ENCODE measurements around the gene CACNA1H. TPM values are rescaled to one million over a fixed set of nuclear protein-coding genes. Genes with fewer than 3 reads are reported as not detected.
A peak's percentile ranks its signal among the peaks of the same experiment; 100 is the strongest.
"Not testable (repeated sequence)": the region's sequence is repeated elsewhere in the genome, so short reads cannot be mapped to it uniquely, and the experiment has no call there.

The CACNA1H gene
- total RNA-seq, 2 donors from 2014 or later, result 0.48 to 0.79 TPM

DNA sequence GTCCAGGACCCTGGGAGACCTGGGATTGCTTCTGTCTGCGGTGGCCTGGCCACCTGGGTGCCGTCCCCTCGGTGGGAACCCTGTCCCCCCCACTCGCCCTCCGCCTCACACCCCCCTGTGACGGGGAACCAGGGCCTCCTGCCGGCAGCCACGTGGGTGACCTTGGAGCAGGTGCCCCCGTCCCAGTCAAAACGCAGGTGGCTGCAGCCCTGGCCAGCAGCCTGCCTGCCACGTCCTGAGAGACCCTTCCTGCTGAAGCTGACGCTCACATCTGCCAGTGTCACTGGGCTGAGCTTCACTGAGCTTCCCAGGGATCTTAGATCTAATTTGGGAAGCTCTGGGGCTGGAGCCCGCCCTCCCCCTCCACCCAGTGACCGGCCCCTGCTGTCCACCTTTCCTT is 73.8 kb downstream of the CACNA1H start:
- H3K4me1 Mint-ChIP-seq (ENCODE audit: low read depth); DNase-seq; H3K9me3 Mint-ChIP-seq; H3K27ac Mint-ChIP-seq; H3K4me3 Mint-ChIP-seq; H3K27me3 Mint-ChIP-seq (ENCODE audit: low read depth); H3K36me3 Mint-ChIP-seq (ENCODE audit: insufficient read depth in 2 of 2); ATAC-seq (replicated peaks in 1 of 2): not testable (repeated sequence)

GRCh38 chr16:1228227-1228626 is 75.3 kb downstream of the CACNA1H start:
- not testable (repeated sequence) for H3K27ac Mint-ChIP-seq; DNase-seq; ATAC-seq (replicated peaks in 1 of 2); H3K27me3 Mint-ChIP-seq (ENCODE audit: low read depth); H3K4me1 Mint-ChIP-seq (ENCODE audit: low read depth); H3K4me3 Mint-ChIP-seq; H3K9me3 Mint-ChIP-seq; H3K36me3 Mint-ChIP-seq (ENCODE audit: insufficient read depth in 2 of 2)

- H3K27me3 Mint-ChIP-seq (ENCODE audit: low read depth); H3K36me3 Mint-ChIP-seq (ENCODE audit: insufficient read depth in 2 of 2); DNase-seq; H3K9me3 Mint-ChIP-seq; H3K27ac Mint-ChIP-seq; H3K4me1 Mint-ChIP-seq (ENCODE audit: low read depth); ATAC-seq (replicated peaks in 1 of 2); H3K4me3 Mint-ChIP-seq: not testable (repeated sequence)
Measured at GRCh38 chr16:1229476-1229875, 76.6 kb downstream of the CACNA1H start.

DNA sequence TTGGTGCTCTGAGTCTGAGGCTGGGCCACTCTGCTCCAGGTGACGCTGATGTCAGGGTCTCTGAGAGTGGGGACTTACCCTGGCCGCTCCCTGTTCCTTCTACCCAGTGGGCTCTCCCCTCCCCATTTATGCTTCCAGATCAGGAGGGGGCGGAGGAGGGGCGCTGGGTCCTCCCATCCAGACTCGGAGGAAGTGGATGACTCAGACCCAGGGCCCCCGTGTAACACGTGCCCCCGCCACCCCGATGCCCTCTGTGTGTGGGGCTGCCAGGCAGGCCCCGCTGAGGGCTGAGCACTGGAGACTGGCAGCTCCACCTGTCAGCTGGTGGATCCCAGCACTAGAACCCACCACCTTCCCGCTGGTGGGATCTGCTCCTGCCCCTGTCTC is 77.2 kb downstream of the CACNA1H start, which contains the start of gene TPSB2:
Gene TPSB2, minus strand, starts transcription at position 101 of the 387 bp plus-strand sequence. CDS start 233 bp downstream, outside the sequence.
- not testable (repeated sequence) for H3K27ac Mint-ChIP-seq; H3K9me3 Mint-ChIP-seq; DNase-seq; ATAC-seq (replicated peaks in 1 of 2); H3K36me3 Mint-ChIP-seq (ENCODE audit: insufficient read depth in 2 of 2); H3K4me1 Mint-ChIP-seq (ENCODE audit: low read depth); H3K27me3 Mint-ChIP-seq (ENCODE audit: low read depth); H3K4me3 Mint-ChIP-seq

DNA sequence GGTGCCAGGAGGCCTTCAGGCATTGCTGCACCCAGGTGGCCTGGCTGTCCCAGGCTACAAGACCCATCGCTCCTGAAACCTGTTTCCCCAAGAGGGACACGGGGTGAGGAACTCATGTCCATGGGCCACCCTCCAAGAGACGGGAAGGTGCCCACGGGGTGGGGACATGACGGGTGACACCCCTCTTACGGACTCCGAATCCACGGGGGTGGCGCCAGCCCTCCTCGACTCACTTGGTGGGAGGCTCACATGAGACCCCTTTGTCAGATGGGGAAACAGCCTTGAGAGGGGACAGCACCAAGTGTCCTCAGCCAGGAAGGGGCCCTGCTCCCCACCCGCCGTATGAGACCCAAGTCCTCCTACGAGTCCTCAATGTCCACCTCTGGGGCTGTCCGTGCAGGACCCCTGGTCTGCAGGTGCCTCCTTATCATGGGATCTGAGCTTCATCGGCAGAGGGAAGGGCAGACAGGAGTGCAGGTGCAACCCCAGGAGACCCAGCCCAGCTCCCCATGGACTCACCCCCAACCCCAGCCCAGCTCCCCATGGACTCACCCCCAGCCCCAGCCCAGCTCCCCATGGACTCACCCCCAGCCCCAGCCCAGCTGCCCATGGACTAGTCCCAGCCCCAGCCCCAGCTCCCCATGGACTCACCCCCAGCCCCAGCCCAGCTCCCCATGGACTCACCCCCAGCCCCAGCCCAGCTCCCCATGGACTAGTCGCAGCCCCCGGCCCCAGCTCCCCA is 77.7 kb downstream of the CACNA1H start:
- not testable (repeated sequence) for H3K4me1 Mint-ChIP-seq (ENCODE audit: low read depth); ATAC-seq (replicated peaks in 1 of 2); H3K9me3 Mint-ChIP-seq; H3K27me3 Mint-ChIP-seq (ENCODE audit: low read depth); H3K27ac Mint-ChIP-seq; H3K36me3 Mint-ChIP-seq (ENCODE audit: insufficient read depth in 2 of 2); DNase-seq; H3K4me3 Mint-ChIP-seq

- not testable (repeated sequence) for H3K4me1 Mint-ChIP-seq (ENCODE audit: low read depth); ATAC-seq (replicated peaks in 1 of 2); DNase-seq; H3K36me3 Mint-ChIP-seq (ENCODE audit: insufficient read depth in 2 of 2); H3K27ac Mint-ChIP-seq; H3K27me3 Mint-ChIP-seq (ENCODE audit: low read depth); H3K4me3 Mint-ChIP-seq; H3K9me3 Mint-ChIP-seq
Measured at GRCh38 chr16:1231301-1231700, 78.4 kb downstream of the CACNA1H start.

- not testable (repeated sequence) for DNase-seq; H3K4me1 Mint-ChIP-seq (ENCODE audit: low read depth); H3K27me3 Mint-ChIP-seq (ENCODE audit: low read depth); H3K36me3 Mint-ChIP-seq (ENCODE audit: insufficient read depth in 2 of 2); H3K9me3 Mint-ChIP-seq; H3K27ac Mint-ChIP-seq; H3K4me3 Mint-ChIP-seq
- ATAC-seq (replicated peaks in 1 of 2), result peak; percentile 56 to 75
Measured at GRCh38 chr16:1232049-1232748, 79.3 kb downstream of the CACNA1H start.

GRCh38 chr16:1236659-1237058 is 83.8 kb downstream of the CACNA1H start:
- not testable (repeated sequence) for H3K36me3 Mint-ChIP-seq (ENCODE audit: insufficient read depth in 2 of 2); H3K9me3 Mint-ChIP-seq; H3K27me3 Mint-ChIP-seq (ENCODE audit: low read depth); DNase-seq; H3K4me3 Mint-ChIP-seq; H3K27ac Mint-ChIP-seq; H3K4me1 Mint-ChIP-seq (ENCODE audit: low read depth)
- peak; percentile 56 to 62 for ATAC-seq (replicated peaks in 1 of 2)

GRCh38 chr16:1237990-1238389 is 85.1 kb downstream of the CACNA1H start:
- no peak overlapping the region for H3K27ac Mint-ChIP-seq
- no peaks in the 10 kb centered on the region for H3K9me3 Mint-ChIP-seq
- DNase-seq (no peak), ATAC-seq (replicated peaks in 1 of 2) (no peak)
- H3K4me1 Mint-ChIP-seq (ENCODE audit: low read depth), result no peaks in the 10 kb centered on the region
- peaks cover 6% of the 10 kb centered on the region for H3K27me3 Mint-ChIP-seq (ENCODE audit: low read depth)
- no peak overlapping the region for H3K4me3 Mint-ChIP-seq
- H3K36me3 Mint-ChIP-seq (ENCODE audit: insufficient read depth in 2 of 2), result no peaks in the 10 kb centered on the region

GRCh38 chr16:1238909-1239308 is 86.0 kb downstream of the CACNA1H start:
- H3K4me1 Mint-ChIP-seq (ENCODE audit: low read depth); H3K36me3 Mint-ChIP-seq (ENCODE audit: insufficient read depth in 2 of 2): not testable (repeated sequence)

DNA sequence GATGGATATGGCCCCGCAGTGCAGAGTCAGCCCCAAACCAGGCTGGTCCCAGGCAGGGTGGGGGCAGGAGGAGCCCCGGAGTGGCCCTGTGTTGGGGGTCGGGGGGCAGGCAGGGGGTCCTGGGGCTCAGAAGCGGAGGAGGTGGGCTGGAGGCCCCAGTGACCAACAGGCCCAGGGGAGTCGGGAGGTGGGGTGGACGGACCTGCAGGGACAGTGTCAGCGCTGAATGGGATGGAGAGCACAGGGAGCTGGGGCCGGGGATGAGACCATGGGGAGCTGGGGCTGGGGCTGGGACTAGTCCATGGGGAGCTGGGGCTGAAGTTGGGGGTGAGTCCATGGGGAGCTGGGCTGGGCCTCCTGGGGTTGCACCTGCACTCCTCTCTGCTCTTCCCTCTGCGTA is 86.7 kb downstream of the CACNA1H start:
- H3K36me3 Mint-ChIP-seq (ENCODE audit: insufficient read depth in 2 of 2); H3K27me3 Mint-ChIP-seq (ENCODE audit: low read depth); DNase-seq; H3K27ac Mint-ChIP-seq; H3K9me3 Mint-ChIP-seq; H3K4me1 Mint-ChIP-seq (ENCODE audit: low read depth); H3K4me3 Mint-ChIP-seq; ATAC-seq (replicated peaks in 1 of 2): not testable (repeated sequence)

More at GRCh38 chr16:1238909-1239308, 86.0 kb downstream of the CACNA1H start:
- H3K9me3 Mint-ChIP-seq; H3K4me3 Mint-ChIP-seq; DNase-seq; H3K27me3 Mint-ChIP-seq (ENCODE audit: low read depth); H3K27ac Mint-ChIP-seq: not testable (repeated sequence)
- ATAC-seq (replicated peaks in 1 of 2), result peak in 1 of 2 donors; percentile 53

- H3K36me3 Mint-ChIP-seq (ENCODE audit: insufficient read depth in 2 of 2); H3K9me3 Mint-ChIP-seq; H3K4me1 Mint-ChIP-seq (ENCODE audit: low read depth); H3K27ac Mint-ChIP-seq; H3K4me3 Mint-ChIP-seq; H3K27me3 Mint-ChIP-seq (ENCODE audit: low read depth); DNase-seq; ATAC-seq (replicated peaks in 1 of 2): not testable (repeated sequence)
Measured at GRCh38 chr16:1240436-1240835, 87.5 kb downstream of the CACNA1H start, which contains the start of gene TPSAB1. TSS of gene TPSAB1 (plus strand) at chr16:1240705. CDS start at chr16:1240939, 234 bp downstream.

- not testable (repeated sequence) for H3K4me3 Mint-ChIP-seq; ATAC-seq (replicated peaks in 1 of 2); H3K9me3 Mint-ChIP-seq; H3K27ac Mint-ChIP-seq; H3K4me1 Mint-ChIP-seq (ENCODE audit: low read depth); H3K36me3 Mint-ChIP-seq (ENCODE audit: insufficient read depth in 2 of 2); DNase-seq
- peaks cover 16% of the 10 kb centered on the region for H3K27me3 Mint-ChIP-seq (ENCODE audit: low read depth)
Measured at GRCh38 chr16:1241081-1241480, 88.2 kb downstream of the CACNA1H start.
